NCI-H146 treated with DMSO at 0.1 percent for 48 hours (cell line): ENCODE results near the gene MYZAP.
A peak's percentile ranks its signal among the peaks of the same experiment; 100 is the strongest.

Experiments used
- DNase-seq: peaks from one replicate; lab custom pipeline; 2025; ENCODE audit not compliant: unreplicated experiment; lab: John Stamatoyannopoulos, UW

The MYZAP gene

DNA sequence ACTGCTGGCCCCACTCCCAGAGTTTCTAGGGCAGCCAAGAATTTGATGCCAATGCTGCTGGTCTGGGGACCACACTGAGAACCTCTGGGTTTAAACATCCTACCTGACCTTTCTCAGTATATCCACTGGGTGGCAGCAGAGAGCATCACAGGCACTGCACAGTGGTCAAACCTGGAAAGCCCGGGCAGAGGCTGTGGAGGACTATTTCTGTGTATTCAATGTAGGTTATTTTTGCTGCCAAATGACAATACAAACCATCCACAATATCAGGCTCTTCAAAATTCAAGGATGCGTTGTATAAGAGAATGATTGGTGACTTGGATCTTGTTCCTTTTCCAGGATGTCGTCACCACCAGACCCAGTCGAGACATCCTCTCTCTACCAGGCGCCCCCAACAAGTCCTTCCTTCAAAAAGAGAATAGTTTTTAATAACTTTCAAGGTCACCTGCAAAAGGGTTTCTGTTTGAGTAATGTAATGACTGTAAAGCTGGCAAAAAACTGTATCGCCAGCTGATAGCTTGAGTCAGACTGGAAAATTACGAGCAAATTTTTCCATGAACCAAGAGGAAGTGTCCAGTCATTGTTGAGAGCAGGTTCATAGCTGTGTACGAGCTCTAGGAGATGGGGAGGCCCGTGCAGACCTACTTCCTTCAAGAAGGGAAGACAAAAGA lies 30.5 kb upstream of the MYZAP start:
- peak; percentile 33 for DNase-seq

DNA sequence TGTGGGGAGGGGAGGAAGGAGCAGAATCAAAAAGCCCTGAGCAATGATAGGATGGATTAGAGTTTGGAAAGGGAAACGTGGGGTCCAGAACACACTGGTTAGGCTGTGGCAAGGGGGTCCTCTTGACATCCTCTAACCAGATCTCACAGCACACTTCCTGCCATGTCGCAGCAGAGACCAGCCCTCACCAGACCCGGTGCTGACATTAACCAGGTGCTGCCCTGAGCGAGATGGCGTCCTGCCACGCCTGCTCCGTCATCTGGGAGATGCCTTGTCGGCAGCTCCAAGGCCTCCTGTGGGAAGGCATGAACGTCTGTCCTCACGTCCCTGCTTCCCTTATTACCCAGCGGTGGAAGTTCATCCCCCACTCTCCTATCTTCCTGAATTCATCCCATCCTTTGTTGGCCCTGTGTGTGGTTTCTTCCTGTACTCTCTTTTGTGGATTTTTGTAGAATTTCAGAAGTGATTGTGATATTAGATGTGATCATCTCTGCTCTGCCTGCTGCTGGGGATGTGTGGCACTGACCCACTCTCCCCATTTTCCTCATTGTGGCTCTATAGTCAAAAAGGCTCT lies 29.4 kb upstream of the MYZAP start:
- DNase-seq = no peak

DNA sequence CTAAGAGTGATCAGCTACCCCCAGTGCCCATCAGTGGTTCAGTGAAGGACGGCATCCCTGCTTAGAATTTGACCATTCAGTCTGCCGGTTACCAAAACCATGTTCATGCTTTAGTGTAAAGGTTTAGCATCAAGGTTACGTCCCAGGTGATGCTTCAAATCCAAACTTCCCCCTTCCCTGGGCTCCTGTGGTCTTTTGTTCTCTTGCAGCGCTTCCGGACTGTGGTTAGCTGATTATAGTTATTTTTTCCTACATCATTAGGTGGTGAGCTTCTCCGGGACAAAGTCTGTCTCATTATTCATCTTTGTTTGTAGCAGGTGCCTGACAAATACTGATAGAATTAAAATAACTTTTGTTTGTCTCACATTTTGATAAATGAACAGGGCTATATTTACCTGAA lies 28.3 kb upstream of the MYZAP start:
- no peak for DNase-seq

DNA sequence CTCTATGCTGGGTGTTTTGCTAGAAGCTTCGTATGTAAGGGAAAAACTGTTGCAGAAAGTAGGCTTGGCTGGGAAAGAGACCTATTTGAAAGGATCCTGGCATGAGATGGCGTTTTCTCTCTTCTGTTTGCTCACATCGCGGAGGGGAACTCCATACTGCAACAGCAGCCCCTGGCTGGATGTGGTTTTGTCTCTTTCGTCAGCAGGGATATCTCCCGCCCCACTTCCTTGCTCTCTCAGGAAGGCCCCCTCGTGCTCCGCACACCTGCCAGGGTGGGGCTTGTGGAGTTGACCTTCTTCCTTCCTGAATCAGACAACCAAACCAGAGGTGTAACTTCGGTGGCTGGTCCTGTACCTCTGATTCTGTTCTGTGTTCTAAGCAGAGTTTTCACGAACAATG lies 26.4 kb upstream of the MYZAP start:
- DNase-seq = no peak

DNA sequence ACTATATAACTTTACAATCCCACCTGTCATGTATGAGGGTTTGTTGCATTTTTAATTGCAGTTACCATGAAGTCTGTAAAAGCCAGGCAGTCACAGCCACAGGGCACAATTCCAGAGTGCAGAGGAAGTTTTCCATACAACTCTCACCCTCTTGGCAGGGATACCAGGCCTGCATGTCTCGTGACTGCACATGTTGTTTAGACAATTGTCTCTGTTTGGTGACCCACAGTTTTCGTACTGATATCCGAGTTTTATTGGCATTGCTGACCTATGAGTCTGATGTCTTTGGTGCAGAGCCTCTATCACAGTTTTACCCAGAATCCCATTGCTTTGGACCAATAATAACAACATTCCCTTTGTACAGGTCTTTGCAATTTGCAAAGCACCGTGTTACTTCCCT lies 24.9 kb upstream of the MYZAP start:
- no peak for DNase-seq

DNA sequence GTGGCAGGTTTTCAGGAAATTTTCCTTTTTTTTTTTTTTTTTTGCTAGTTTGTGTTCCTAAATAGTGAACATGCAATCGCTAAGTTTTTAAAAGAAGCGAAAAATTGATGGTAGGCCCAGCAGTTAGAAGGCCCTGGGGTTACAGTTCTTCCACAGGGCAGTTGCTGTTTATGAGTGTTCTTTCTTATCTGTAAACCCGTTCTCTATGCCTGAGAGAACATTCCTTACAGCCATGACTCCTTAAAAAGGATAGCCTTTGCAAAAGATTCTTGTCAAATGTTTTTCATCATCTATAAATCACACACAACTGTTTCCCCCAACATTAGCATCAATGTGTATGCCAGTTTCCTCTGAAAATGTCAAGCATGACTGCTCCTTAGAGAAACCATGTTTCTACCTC lies 23.8 kb upstream of the MYZAP start:
- DNase-seq = no peak

DNA sequence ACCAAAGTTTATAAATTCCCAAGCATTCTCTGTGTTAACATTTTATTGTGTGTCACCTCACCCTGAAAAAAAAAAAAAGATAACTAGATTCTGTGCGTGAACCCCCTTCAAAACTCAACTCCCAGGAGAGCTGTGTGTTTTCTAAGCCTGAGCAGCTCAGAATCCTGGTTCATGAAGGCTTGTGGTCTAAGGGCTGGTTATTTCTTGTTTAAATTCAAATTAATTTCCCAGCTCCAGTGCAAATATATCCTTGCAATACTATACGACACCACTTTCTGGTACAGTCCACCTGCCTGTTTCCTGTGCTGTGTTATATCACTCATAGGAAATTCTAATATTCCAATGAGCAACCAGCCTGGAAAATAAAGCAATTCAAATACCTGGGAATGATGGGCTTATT lies 23.4 kb upstream of the MYZAP start:
- DNase-seq = no peak

DNA sequence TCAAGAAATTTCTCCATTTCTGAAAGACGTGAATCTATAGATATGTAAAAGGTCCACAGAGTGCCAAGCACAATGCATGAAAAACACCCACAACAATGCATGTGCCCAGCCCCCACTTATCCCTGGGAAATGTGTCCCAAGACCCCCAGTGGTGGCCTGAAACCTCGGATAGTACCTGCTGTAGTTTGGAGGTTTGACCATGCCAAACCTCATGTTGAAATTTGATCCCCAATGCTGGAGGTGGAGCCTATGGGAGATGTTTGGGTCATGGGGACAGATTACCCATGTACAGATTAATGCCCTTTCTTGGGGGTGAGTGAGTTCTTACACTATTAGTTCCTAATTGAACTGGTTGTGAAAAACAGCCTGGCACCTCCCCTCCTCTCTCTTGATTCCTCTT lies 21.4 kb upstream of the MYZAP start:
- DNase-seq = no peak

DNA sequence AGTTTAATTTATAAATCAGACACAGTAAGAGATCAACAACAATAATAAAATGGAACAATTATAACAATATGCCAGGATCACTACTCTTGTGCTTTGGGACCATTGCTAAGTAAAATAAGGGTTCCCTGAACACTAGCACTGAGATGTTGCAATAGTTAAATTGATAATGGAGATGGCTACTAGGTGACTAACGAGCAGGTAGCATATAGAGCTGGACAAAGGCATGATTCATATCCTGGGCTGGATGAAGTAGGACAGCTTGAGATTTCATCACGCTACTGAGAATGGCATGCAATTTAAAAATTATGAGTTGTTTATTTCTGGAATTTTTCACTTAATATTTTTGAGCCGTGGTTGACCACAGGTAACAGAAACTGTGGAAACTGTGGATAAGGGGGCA lies 20.7 kb upstream of the MYZAP start:
- DNase-seq = no peak

DNA sequence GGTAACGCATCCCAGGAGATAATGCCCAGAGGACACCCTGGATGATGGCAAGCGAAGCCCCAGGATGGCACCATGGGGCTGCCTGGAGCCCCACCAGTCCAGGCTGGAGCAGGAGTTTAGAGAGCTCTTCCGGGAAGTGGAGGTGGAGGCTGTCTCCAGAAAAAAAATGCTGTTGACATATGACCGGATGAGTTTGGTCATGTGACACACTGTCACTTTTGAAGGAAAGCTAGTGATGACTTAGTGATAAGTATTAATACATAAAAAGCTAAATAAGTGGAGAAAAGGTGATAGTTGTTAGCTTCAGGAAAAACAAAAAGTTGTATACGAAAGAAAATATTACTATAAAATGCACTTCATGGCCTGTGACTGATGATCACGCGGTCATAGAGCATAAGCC lies 20.0 kb upstream of the MYZAP start:
- DNase-seq = no peak

DNA sequence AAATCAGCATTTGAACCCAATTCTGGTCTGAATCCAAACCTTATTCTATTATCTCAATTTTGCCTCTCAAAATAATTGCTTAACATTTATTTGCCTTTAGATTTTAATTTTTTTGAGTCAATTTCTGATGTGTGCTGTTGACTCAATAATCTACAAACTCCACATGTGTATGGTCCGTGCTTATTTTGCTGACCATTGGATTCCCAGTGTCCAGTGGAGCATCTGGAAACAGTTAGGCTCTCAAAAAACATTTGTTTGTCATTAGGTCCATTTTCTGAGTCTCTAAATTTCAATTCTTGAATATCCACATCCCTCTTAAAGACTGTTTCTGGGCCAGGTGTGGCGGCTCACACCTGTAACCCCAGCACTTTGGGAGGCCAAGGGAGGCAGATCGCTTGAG lies 19.2 kb upstream of the MYZAP start:
- DNase-seq = no peak

DNA sequence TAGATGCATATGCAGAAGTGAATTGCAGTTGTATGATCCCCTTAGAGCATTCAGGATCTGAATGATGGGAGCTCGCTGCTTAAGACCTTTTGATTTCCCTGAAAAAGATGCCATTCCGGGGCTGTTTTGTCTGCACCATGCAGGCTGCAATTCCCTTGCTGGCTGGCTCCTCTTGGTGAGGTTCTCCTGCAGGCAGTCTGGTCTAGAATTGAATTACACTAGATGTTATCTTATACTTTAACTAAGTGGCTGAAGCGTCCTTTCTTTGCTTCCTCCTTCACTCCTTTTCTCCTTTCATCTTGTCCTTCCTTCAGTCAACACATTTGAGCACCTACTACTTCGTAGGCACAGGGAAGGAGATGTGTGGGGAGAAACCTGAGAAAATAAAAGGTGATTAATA lies 18.6 kb upstream of the MYZAP start:
- no peak for DNase-seq

DNA sequence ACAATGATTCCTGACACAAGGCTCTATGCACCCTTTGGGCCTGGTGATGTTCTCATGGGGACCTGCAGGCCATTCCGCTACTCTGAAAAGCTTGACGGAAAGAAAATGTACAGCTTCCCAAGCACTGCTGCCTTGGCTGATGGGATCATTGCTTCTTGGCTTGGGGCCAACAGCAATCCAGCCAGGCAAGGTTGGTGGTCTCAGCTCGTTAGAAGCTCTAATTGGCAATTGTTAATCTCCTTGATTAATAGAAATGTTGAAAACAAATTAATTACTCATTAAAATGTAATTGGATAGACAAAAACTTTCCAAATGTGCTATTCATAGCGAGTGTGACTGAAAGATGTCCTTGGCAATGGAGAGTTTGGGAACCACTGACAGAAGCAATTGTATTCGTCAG lies 16.3 kb upstream of the MYZAP start:
- DNase-seq = no peak

DNA sequence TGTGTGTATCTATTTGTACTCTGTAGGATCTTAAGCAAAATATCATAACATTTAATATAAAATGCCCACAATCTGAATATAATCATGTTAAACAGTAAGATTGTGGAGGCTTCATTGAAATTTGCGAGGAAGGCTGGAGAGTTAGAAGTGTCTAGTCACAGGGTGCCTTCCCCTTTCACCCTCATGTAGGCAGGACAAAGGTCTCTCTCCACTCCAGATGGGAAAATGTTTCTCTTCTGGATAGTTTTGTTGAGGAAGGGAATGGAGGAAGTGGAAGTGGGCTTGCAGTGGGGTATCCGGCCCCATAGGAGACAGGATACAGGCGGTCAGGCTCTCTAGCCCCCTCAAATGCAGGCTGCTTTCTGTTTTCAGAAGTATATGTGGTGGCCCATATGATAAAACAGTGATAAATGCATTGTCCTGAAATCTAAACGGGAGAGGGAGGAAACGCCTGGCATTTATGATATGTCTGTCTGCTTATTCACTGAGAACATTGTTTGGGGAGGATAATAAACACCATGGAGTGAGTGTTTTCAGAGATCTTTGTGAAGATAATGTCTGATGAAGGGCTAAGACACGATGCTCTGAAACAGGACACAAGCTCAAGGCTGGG lies 13.3 kb upstream of the MYZAP start:
- DNase-seq = no peak

DNA sequence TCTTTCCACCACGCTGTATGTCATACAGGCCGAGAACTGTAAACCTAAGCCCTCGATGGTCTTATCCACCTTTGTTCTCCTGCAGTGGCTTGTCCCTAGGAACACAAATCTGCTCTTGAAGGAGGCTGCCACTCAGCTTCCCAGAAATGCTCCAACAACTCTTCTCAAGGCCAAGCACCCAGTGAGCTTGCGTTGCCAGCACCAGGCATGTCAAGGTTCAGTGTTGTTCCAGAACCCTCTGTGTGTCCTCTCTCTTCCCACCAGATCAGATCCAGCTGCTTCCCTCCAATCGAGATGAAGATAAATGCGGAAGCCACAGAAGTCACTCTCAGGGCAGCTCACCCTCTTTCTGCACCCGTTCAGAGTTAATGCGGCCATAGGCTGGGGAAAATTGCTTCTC lies 11.3 kb upstream of the MYZAP start:
- DNase-seq = no peak

DNA sequence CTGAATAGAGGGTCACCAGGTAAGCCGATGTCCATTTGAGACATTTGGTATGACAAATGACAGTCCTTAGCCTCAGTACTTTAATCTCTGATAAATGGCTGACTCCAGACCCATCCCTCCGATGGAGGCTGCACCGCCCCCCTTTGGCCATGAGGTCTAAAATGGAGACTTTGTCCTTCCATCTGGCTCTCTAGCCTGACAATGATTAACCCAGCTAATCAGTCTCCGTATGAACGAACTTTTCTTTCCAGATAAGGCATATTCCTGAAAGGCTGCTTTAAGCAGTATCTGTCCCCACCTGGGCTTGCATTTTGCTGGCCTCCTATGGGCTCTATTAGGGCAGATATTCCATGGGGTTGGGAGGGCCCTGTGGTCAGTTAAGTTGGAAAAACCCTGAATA lies 10.8 kb upstream of the MYZAP start:
- no peak for DNase-seq

DNA sequence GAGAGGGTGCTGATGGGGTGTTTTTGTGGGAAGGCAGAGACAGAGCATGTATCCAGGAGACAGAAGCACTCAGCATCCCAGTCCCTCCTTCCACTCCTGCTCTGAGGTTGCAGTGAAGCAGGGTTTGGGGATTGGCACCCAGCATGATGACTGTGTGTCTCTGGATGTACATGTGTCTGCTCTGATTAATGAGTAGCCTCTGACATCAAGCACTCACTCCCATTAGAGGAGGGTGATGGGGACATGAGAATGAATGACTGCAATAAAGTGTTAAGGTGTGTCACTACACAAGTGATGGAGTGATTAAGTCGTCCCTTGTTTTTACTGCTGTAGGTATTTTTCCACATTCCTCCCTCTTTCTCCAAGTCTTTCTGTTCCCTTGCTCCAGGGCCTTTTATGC lies 9.6 kb upstream of the MYZAP start:
- no peak for DNase-seq

DNA sequence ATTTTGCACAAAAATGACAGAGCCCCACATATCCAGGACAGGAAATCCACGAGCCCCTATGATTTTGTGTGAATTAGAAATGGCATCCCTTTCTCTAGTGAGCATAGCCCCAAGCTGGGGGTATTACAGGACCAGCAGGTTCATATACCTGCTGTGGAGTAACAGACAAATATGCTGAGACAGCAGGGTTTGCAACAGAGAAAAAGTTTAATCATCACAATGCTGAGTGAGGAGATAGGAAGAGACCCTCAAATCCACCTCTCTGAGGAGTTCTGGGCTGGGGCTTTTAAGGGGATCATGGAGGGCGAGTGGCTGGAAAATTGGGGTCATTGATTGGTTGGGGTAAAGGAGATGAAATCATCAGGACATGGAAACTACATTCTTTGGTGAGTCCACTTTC lies 8.4 kb upstream of the MYZAP start:
- no peak for DNase-seq

DNA sequence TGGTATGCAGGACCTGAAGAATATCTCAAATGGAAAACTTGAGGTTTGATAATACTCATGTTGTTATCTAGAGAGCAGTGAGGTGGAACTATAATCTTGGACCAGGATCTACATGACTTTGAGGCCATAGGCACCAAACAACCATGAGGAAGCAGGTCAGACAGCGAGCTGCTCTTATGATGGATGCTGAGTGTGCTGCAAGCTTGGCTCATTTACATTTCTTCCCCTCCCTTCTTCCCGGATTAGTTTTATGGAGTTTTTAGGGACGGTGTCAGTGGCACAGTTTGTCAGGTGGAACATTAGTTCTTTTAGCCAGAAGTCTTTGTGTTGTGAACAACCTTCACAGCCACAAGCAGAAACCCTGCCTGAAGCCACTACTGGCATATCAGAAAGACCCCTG lies 8.0 kb upstream of the MYZAP start:
- DNase-seq = no peak

DNA sequence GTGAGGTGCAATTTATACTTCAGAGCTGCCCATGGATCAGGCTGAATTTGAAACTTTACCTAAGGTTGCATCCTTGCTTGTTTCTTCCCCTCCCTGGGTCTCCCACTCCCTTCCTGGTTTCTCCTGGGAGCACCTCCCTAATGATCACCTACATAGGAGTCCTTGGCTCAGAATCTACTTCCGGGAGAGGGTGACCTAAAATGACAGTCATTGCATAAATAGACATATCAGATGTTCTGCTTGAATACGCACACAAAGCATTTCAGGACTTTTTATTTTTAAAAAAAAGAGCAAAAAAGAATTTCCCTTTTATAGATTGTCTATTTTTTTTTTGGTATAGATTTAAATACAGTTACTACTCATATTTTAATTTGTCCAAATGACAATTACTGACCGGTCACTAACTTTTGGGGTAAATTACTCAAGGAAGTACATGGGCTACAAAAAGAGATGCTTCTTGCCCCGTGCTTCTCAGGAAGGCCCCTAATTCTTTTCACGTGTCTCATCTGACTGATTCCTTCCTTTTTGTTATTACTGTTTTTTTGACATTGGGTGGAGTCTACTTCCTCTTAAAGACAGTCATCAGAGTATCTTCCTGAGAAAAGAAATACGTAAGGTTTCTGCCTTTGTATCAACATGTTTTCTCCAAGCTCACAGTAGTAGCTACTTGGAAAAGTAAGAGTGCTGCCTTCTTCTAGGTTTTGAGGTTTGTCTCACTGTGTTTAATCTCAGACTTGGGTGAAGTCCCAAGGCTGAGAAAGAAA lies 4.9 kb upstream of the MYZAP start:
- no peak for DNase-seq

DNA sequence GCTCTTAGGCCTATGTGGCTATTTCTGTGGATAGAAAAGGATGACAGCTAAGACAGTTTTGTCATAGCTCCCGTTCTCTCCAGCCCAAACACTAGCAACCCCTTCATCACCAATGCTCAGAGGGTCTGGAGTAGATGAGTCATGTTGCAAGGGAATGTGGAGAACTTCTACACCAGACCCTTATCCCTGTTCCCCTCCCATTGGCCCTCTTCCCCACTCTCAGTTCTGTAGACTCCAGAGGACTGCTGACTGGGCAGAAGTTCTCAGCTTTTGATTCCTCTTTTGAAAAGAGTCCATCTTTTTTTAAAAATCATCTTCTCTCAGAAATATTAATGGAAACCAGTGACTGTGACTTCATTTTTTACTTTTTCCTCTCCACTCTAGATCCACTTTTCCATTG lies 2.4 kb upstream of the MYZAP start:
- no peak for DNase-seq

DNA sequence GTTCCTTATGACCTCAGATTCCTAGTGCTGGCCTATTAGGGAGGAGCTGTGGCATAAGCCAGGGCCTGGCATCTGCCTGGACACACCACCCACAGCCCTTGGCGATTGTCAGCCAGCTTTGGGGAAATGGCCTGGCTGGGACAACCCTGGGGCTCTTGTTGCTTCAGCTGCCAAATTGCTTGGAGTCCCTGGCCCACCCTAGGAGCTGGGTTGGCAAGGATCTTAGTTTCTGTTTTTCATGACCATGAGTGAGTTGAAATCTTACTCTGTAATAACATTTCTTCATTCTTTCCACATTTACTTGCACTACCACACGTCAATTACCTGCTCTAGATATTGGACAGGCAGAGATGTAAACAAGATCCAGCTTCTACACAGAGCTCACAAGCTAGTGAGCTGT lies 1.9 kb upstream of the MYZAP start:
- DNase-seq = no peak
